Neural progenitor cell (in vitro differentiated cells): Measurements from ENCODE around the gene VPS8.

ENCODE experiments used
- EZH2 ChIP-seq: fragments of 200-600 bp; sonication (generic); IDR thresholded peaks from 2 replicates; pipeline ENCODE4 v1.6.1; 2017; ENCODE audit warnings: antibody characterized with exemption, mild to moderate bottlenecking, moderate library complexity
- TF ChIP-seq, protein P1 (sequence below): fragments of 200-600 bp; sonication (generic); IDR thresholded peaks from 2 replicates; pipeline ENCODE4 v1.5.1; 2017; ENCODE audit warnings: antibody characterized with exemption, mild to moderate bottlenecking

GRCh38 chr3:184786280-184786941 is 25.6 kb upstream of the VPS8 start:
- TF ChIP-seq, protein P1, sequence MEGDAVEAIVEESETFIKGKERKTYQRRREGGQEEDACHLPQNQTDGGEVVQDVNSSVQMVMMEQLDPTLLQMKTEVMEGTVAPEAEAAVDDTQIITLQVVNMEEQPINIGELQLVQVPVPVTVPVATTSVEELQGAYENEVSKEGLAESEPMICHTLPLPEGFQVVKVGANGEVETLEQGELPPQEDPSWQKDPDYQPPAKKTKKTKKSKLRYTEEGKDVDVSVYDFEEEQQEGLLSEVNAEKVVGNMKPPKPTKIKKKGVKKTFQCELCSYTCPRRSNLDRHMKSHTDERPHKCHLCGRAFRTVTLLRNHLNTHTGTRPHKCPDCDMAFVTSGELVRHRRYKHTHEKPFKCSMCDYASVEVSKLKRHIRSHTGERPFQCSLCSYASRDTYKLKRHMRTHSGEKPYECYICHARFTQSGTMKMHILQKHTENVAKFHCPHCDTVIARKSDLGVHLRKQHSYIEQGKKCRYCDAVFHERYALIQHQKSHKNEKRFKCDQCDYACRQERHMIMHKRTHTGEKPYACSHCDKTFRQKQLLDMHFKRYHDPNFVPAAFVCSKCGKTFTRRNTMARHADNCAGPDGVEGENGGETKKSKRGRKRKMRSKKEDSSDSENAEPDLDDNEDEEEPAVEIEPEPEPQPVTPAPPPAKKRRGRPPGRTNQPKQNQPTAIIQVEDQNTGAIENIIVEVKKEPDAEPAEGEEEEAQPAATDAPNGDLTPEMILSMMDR, result no peak
- no peak for TF ChIP-seq EZH2
